Hematopoietic multipotent progenitor cell treated with erythropoietin and hydrocortisone succinate and interleukin-3 and kit ligand, for 15 days (in vitro differentiated cells): ENCODE measurements around the gene IL27RA.

Experiments used
- DNase-seq: peaks from one replicate; pipeline ENCODE4 v3.0.0-alpha.2; 2015; ENCODE audit warnings: low spot score

The IL27RA gene

DNA sequence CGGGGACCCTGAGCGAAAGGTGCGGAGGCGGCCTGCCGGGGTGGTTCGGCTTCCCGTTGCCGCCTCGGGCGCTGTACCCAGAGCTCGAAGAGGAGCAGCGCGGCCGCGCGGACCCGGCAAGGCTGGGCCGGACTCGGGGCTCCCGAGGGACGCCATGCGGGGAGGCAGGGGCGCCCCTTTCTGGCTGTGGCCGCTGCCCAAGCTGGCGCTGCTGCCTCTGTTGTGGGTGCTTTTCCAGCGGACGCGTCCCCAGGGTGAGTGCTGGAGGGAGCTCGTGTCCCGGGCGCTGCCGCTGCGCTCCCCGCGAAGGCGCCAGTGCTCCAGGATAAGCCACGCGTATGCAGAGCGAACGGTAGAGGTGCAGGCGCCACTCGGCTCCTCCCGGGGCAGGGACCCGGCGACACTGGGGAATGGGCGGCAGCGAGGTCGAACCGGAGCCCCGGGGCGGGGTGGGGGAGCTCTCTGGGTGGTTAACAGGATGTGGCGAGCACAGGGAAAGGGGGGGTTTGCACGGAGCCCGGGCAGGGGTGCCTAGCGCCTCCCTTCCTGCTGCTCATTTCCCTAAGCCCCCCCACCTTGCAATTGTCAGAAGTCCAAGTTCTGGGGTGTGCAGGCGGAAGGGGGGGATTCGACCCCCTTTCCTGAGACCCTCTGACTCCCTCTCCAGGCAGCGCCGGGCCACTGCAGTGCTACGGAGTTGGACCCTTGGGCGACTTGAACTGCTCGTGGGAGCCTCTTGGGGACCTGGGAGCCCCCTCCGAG lies at the start of gene IL27RA:
Gene IL27RA, plus strand, starts transcription at position 44 of the 762 bp plus-strand sequence. Its CDS starts 111 bp downstream, at position 155.
- peak; percentile 11 for DNase-seq

DNA sequence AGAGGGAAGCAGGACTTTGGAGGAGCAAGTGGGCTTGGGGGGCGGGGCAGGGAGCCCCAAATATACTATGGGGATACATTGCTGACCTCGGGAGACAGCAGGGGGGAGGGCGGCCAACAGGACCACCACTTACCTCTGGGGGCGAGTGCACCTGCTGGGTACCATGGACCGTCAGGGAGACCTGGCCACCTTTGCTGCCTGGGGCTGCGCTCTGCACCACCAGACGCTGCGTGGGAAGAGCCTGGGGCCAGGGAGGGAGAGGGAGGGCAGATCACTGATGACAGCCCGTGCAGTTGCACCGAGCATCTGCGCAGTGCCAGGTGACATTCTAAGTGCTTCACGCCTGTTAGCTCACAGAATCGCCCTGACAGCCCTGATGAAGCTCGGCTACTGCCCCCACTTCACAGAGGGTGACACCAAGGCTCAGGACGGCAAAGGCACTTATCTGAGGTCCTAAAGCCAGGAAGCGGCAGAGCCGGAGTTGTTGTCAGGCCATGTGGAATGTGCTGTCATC lies 49.5 kb upstream of the IL27RA start:
- no peak for DNase-seq

DNA sequence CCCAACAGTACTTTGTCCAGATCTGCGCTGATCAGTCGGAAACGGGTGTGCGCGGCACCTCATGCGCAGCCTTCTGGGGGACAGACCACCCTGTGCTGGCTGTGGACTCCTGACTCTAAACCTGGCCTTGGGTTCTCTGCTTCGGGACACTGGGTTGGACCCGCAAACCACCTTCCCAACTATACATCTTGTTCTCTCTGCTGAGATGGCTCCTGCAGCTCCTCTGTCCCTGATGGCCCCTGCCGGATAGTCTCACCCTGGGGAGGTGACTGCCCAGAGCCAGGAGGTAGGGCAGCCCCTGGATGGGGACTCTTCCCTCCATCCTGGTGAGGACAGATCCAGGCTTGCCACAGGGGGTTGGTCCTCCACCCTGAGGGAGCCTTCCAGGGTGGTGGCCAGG lies 48.8 kb upstream of the IL27RA start:
- DNase-seq, result no peak

DNA sequence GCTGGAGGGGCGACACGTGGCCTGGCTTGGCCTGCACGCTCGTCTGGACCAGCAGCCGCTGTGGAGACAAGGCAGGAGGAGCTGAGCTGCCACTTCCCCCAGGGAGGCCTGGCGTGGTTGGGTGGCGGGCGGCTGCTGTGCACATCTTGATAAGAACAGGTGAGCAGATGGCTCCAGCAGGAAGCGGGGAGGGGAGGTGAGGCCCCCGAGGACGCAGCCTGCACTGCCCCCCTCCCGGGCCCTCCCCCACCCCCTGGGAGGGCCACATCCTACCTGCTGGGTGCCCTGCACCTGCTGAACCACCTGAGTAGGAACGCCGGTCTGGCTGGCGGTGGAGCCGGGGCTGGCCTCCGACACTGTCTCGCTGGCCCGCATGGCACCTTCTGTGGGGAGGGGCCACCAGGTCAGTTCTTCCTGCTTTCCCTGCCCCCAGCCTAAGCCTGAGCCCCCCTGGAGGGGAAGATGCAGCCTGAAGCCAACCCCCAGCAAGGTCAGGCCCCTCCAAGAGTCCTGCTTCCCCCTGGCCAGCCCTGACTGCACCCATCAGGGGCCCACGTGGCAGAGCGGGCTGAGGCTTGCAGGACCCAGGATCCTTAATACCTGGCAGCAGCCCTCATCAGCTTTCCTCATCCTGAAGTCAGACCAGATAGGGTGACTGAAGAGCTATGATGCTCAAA lies 48.2 kb upstream of the IL27RA start:
- DNase-seq, result no peak

DNA sequence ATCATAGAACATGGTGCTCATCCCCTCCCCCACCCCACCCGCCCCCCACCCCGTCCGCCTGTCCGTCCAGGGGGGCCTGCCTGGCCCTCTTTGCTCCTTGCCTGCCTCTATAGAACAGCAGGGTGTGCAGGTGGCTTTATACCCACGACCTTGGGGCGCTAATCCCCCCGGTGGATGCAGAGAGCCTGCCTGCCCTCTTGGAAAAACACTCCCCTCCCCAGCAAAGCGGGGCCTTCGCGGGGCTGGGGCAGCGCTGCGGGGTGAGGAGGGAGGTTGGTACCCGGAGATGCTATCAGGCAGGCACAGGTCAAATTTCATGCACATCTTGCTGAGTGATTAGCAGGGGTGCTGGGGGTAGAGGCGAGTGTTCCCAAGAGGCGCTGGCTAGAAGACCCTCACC lies 47.4 kb upstream of the IL27RA start:
- DNase-seq, result no peak

DNA sequence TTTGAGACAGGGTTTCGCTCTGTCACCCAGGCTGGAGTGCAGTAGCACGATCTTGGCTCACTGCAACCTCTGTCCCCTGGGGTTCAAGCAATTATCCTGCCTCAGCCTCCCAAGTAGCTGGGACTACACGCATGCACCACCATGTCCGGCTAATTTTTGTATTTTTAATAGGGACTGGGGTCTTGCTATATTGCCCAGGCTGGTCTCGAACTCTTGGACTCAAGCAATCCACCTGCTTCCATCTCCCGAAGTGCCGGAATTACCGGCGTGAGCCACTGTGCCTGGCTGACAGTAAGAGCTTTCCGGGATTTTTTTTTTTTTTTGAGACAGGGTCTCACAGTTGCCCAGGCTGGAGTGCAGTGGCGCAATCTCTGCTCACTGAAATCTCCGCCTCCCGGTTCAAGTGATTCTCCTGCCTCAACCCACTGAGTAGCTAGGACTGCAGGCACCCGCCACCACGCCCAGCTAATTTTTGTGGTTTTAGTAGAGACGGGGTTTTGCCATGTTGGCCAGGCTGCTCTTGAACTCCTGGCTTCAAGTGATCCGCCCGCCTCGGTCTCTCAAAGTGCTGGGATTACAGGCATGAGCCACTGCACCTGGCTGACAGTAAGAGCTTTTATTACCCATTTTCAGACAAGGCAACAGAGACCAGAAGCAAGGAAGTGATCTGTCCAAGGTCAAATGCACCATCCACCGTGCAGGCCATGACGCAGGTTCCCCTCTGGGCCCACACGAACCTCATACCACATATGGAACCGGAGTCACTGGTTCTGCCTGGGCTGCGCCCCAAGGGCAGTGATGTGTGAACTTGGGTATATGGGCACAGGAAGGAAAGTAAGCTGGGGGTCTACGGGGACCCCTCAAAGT lies 46.5 kb upstream of the IL27RA start:
- DNase-seq, result no peak

DNA sequence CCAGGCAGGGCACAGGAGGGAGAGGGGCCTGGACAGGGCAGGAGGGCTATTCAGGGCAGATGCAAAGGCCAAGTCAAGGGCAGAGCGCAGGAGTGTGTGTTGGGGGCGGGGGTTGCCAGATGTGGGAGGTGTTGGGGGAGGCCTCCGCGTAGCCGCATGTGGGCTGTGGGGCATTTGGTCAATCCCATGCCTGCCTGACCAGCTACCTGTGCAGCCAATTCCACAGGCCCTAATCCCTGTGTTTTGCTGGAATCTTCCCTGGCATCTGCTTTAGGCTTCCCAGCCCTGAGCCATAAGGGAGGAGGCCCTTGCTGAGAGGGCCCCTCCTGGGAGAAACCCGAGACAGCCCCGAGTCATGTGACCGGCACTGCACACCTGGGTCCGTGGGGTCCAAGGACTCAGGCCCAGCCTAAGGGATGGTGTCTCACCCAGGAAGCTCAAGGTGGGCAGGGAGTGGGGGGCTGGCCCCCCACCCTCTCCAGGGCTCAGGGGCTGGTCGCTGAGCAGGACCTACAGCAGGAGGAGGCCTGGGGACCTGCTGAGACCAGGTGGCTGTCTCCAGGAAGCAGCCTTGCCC lies 45.7 kb upstream of the IL27RA start:
- no peak for DNase-seq

DNA sequence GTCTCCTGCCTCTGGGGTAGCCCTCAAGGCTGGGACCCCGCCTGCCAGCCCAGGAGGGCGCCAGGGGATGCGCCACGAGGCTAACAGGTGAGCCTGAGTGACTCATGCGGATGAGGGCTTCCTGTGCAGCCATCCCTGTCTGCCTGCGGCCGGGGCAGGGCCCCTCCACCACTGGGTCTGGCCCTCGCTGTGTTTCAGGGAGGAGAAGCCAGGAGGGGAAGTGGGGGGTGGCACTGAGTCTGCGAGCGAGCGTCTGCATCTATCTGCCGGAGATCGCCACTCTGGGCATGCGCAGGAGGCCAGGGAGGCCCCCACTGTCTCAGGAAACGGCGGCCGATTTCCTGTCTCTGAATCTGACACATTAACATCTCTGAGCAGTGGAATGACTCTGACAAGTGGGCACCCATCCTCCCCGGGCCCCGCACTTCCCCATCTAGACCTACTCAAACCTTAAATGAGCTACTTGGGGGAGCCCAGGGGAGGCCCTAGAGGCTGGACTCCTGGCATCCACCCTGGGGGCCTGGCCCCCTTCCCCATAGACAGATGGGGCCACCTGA lies 45.1 kb upstream of the IL27RA start:
- no peak for DNase-seq

DNA sequence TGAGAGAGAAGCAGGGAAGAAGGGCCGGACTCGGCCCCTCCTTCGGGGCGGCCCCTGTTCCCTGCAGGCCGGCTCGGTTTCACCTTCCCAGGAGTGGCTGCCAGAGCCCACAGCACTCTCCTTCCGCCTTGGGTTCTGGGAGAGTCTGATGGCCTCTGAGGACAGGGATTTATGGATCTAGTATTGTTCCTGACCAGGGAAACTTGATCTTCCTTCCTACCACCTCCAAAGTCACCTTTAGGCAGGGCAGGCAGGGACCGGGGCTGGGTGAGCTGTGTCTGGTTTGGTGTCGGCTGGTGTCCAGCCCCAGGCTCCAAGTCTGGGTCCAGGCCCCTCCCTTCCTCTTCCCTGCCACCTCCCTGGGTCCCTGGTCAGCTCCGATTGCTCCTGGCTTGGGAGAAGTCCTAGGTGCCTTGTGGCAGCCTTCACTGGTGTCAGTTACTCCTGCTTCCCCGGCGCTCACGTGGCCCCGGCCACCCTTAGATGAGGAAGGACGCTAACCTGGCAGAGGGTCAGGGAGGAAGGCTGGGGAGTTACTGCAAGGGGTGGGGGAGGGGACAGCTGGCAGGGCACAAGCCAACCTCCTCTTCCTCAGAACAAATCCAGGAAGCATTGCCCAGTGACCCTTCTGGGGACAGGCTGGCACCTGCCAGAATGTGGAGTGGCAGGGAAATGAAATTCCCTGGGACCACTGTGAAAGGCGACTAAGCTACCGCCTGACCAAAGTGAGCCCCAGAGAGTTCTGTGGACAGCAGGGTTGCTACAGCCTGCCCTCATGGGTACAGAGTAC lies 44.3 kb upstream of the IL27RA start:
- no peak for DNase-seq

DNA sequence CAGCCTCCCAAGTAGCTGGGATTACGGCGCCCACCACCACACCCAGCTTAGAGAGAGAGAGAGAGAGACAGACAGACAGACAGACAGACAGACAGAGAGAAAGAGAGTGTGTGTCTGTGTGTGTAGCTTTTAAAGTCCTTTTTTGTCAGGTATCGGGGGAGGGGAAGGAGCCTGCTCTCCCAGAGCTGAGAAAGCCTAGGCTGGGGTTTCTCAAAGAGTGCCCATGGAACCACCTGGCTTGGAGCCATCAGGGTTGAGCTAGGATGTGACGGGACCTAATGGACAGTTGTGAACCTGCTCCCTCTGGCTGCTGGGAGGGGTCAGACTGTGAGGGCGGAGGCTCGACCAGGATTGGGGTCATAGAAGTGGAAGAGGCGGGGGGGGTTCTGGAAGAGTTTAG lies 42.1 kb upstream of the IL27RA start:
- DNase-seq, result no peak

DNA sequence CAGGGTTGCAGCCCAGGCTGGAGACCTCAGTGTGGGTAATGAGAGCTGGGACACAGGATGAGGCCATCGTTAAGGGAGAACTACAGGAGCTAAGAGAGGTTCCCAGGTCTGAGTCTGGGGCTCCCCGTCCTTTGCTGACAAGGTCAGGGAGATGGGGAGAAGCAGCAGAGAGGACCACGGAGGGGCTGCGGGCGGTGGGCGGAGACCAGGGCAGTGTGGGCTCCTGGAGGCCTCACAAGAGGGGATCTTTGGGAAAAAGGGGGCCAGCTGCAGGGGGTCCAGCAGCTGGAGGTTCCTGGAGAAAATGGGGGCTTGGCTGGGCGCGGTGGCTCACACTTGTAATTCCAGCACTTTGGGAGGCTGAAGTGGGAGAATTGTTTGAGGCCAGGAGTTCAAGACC lies 41.5 kb upstream of the IL27RA start:
- DNase-seq, result no peak

DNA sequence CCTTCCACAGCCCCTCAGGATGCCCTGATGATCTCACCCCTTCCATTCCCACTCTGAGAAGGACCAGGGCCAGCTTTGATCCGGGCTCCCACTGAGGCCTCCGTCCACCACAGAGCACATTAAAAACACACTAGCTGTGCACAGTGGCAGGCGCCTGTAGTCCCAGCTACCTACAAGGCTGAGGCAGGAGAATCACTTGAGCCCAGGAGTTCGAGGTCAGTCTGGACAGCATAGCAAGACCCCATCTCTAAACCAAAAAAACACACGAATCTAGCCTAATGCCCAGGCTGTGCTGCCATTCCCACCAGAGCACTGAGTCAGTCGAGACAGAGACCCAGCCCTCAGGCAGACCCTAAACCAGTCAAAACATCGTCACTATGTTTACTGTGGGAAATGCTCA lies 39.5 kb upstream of the IL27RA start:
- no peak for DNase-seq

DNA sequence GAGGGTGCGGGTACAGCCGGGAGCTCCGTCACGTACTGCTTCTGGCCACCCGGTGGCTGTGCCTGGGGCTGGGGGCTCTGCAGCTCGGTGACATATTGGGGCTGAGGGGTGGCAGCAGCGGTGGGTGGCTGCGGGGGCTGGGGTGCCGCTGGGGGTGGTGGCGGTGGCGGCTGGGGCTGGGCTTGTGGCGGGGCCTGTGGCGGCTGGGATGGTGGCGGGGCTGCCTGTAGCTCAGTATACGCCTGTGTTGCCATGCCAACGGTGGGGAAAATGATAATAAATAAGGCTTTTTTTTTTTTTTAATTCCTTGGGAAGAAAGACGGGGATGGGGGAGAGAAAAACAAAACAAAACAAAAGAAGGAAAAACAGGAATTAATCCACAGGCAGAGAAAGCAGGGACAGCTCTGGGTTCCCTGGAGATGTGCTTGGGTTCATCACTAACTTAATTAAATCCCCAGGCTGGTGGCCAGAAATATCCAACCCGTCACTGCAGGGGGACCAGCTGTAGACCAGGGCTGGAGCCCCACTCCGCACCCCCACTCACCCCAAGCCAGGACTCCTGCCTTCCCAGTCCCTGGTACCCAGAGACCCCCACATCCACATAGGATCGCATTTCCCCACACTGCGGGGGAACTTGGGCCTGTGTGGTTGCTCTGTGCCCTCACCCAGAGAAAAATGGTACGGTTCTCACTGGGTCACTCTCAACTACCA lies 37.8 kb upstream of the IL27RA start:
- no peak for DNase-seq

DNA sequence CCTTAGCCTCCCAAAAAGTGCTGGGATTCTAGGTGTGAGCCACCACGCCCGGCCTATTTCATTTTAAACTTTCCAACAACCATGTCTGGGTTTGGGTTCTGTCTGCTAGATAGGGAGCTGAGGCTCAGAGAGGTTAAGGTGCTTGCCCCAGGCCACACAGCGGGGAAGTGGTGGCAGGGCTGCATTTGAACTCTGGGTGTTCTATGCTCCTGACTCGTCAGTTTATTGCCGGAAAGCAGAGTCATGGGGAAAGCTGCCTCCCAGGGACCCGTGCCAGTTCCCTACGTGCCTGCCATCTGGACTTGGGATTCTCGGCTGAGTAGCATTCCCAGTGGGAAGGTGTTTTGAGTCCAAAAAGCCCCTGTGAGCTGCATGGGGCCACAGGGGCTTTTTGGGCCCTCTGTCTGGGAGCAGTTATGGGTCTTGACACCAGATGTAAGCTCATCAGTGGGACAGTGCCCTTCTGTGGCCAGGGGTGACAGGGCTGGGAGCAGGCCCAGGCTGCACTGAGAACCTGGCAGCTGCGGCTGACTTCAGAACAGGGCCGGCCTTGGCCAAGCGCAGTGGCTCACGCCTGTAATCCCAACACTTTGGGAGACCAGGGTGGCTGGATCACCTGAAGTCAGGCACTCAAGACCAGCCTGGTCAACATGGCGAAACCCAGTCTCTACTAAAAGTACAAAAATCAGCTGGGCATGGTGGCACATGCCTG lies 36.4 kb upstream of the IL27RA start:
- no peak for DNase-seq

DNA sequence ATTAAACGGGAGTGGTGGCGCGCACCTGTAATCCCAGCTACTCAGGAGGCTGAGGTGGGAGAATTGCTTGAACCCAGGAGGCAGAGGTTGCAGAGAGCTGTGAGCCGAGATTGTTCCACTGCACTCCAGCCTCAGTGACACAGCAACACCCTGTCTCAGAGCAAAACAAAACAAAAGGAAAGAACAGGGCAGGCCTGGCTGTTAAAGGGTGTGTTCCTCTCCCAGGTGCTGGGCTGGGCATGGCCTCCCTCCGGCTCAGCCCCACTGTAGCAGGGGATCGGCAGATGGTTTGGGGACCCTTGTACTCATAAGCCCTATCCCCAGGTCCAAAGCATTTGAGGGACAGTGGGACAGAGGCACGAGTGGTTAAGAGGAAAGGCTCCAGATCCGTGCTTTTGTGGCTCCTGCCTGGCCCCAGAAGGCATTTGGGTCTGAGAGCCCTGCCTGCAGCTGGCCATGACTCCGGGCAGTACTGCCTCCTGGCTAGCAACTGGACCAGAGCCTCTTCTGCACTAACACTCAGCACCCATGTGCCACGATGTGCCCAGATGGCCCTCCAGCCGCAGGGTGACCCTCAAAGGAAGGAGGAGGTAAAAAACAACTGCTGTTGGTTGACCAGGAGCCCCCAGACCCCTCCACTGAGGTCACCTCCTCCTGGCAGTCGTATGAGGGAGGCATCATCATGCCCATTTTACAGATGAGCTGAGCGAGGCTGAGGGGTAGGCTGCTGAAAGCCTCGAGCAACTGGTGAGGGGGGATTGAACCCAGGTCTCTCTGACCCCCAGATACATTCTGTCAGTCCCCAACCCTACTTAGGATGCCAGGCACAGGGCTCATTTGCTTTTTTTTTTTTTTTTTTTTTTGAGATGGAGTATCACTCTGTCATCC lies 35.4 kb upstream of the IL27RA start:
- DNase-seq, result no peak

DNA sequence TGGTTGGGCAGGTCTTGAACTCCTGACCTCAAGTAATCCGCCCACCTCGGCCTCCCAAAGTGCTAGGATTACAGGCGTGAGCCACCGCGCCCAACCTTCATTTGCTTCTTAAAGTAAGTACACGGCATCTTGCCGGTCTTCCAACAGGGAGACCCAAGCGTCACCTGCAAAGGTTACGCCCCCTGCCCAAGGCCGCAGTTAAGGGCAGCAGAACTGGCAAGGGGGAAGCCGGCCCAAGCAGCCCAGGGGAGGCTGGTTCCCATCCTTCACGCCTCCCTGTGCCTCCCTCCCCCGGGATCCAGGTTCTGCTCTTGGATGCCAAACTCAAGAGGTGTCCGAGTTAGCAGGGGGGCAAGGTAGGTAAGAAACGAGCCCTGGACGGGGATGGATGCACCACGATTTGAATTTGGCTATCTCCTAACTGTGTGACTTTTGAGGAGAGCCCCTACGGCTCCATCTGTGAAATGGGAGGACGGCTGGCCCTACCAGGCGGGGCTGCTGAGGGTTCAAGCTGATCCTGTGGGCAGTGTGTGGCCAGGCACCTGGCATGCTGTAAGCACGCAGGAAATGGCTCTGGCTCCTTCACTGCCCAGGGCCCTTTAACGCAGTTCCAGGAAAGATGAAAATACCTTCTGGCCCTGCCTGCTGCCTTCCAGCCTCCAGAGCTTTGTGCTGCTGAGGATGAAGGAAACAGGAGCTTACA lies 34.5 kb upstream of the IL27RA start:
- DNase-seq, result no peak

DNA sequence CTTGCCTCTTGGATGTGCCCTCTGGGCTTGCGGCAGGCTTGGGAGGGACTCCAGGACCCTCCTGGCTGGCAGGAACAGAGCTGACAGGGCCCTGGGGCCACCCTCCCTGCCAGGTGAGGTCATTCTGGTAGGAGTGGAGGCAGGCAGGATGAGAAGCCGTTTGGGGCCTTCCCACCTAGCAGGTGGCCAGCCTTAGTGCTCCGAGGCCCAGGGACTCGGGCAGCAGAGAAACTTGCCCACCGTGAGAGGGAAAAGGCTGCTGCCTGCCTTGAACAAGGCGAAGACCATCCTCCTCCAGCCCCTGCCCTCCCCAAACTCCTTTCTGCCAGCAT lies 34.0 kb upstream of the IL27RA start:
- DNase-seq, result no peak

DNA sequence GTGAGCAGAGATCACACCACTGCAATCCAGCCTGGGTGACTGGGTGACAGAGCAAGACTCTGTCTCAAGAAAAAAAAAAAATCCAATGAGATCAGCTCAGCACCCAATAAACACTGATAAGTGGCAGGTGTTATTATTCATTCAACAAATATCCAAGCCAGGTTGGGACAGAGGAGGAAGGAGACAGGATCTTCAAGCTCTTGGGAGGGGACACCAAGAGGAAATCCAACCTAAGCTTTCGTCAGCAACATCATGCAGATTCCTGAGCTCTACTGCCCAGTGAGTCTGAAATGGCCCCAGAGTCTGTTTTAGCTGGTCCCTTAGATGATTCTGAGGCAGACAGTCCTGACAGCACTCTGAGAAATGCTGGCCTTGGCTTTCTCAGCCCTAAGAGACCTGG lies 33.1 kb upstream of the IL27RA start:
- DNase-seq, result no peak
